Measurements from ENCODE around the gene SLC23A1. TPM values are rescaled to one million over a fixed set of nuclear protein-coding genes. Genes with fewer than 3 reads are reported as not detected.

Gene SLC23A1
- total RNA-seq, 4 donors from 2014 or later, result not detected

GRCh38 chr5:139395844-139396640 lies 12.9 kb upstream of the SLC23A1 start:
- no peak for DNase-seq
- H3K4me1 ChIP-seq, result peaks cover 15 to 36% of the 10 kb centered on the region in 2 donors
- H3K4me3 ChIP-seq (replicated peaks in 1 of 3), result no peak overlapping the region
- no peak overlapping the region for H3K27ac ChIP-seq
- intact Hi-C loops (cut with DNase I), result no loop called here
- H3K9me3 ChIP-seq, result no peaks in the 10 kb centered on the region
- no peaks in the 10 kb centered on the region for H3K27me3 ChIP-seq
- H3K36me3 ChIP-seq, result no peaks in the 10 kb centered on the region
- 86 to 89% methylated on average over 8 of the region's 8 CpGs for WGBS, 2 donors
- TF ChIP-seq POLR2A (IDR thresholded peaks at IDR 0.05), result no peak
- TF ChIP-seq CTCF (IDR thresholded peaks at IDR 0.05), result no peak

- Histone ChIP-seq H3K4me3 (replicated peaks in 1 of 3) (peak within 1 kb of the TSS in 2 of 3 donors; percentile 21 to 36), H3K9me3 (no peaks in the 10 kb centered on the region), H3K27ac (peak within 1 kb of the TSS in 2 of 3 donors; percentile 50 to 56), H3K4me1 (peaks cover 15 to 36% of the 10 kb centered on the region in 2 donors), H3K27me3 (no peaks in the 10 kb centered on the region), H3K36me3 (no peaks in the 10 kb centered on the region)
- intact Hi-C loops (cut with DNase I), result no loop called here
- TF ChIP-seq CTCF (IDR thresholded peaks at IDR 0.05), result no peak
- TF ChIP-seq POLR2A (IDR thresholded peaks at IDR 0.05), result peak in 1 of 2 donors; percentile 36
- peak; percentile 17 to 21 for DNase-seq
- WGBS, 2 donors, result 32 to 35% methylated on average over 11 to 18 of the region's 76 CpGs
Measured at GRCh38 chr5:139394654-139395566, 11.8 kb upstream of the SLC23A1 start, which contains the start of gene PROB1. PROB1 (minus strand) TSS chr5:139395104; CDS start chr5:139395081, 23 bp downstream.

GRCh38 chr5:139394123-139394653 lies 11.1 kb upstream of the SLC23A1 start:
- H3K36me3 ChIP-seq, result no peaks in the 10 kb centered on the region
- peaks cover 15 to 36% of the 10 kb centered on the region in 2 donors for H3K4me1 ChIP-seq
- peak overlapping the region in 2 of 3 donors; percentile 21 to 36 for H3K4me3 ChIP-seq (replicated peaks in 1 of 3)
- intact Hi-C loops (cut with DNase I), result no loop called here
- H3K9me3 ChIP-seq, result no peaks in the 10 kb centered on the region
- WGBS, 2 donors, result 0% methylated on average over 16 of the region's 62 CpGs; no CpG with 5 or more reads in 1 of the 2 donors
- H3K27ac ChIP-seq, result peak overlapping the region in 1 of 3 donors; percentile 56
- TF ChIP-seq POLR2A (IDR thresholded peaks at IDR 0.05) (no peak), CTCF (IDR thresholded peaks at IDR 0.05) (peak in 2 of 6 experiments; percentile 56 to 58)
- peak; percentile 38 to 61 for DNase-seq
- H3K27me3 ChIP-seq, result no peaks in the 10 kb centered on the region

GRCh38 chr5:139393497-139394122 lies 10.5 kb upstream of the SLC23A1 start:
- no peaks in the 10 kb centered on the region for H3K27me3 ChIP-seq
- TF ChIP-seq POLR2A (IDR thresholded peaks at IDR 0.05) (no peak), CTCF (IDR thresholded peaks at IDR 0.05) (no peak)
- DNase-seq, result no peak
- intact Hi-C loops (cut with DNase I), result no loop called here
- 6 to 15% methylated on average over 39 to 43 of the region's 49 CpGs for whole genome bisulfite sequencing, 2 donors
- H3K9me3 ChIP-seq, result no peaks in the 10 kb centered on the region
- H3K36me3 ChIP-seq, result no peaks in the 10 kb centered on the region
- H3K4me1 ChIP-seq, result peaks cover 15 to 39% of the 10 kb centered on the region in 2 donors
- peak overlapping the region in 2 of 3 donors; percentile 21 to 36 for H3K4me3 ChIP-seq (replicated peaks in 1 of 3)
- no peak overlapping the region for H3K27ac ChIP-seq
